Chondrocyte (in vitro differentiated cells): Measurements from ENCODE around the gene GABRB1. TPM values are rescaled to one million over a fixed set of nuclear protein-coding genes. Genes with fewer than 3 reads are reported as not detected.

ENCODE experiments used
- DNase-seq: peaks from one replicate; pipeline ENCODE4 v3.0.0; 2021; ENCODE audit warnings: mixed read lengths, low spot score
- H3K27ac Mint-ChIP-seq: one replicate; pipeline ENCODE4 v1.8.0; 2021; ENCODE audit warnings: mild to moderate bottlenecking, moderate library complexity, mixed read lengths; ENCODE audit not compliant: unreplicated experiment
- H3K27me3 Mint-ChIP-seq: 2 replicates; pipeline ENCODE4 v1.8.0; 2021; ENCODE audit warnings: low read depth, mixed read lengths
- H3K36me3 Mint-ChIP-seq: 2 replicates; pipeline ENCODE4 v1.8.0; 2021; ENCODE audit warnings: low read depth, mixed read lengths
- H3K4me1 Mint-ChIP-seq: 2 replicates; pipeline ENCODE4 v1.8.0; 2021; ENCODE audit warnings: low read depth, mild to moderate bottlenecking, mixed read lengths
- H3K4me3 Mint-ChIP-seq: one replicate; pipeline ENCODE4 v1.8.0; 2021; ENCODE audit warnings: mild to moderate bottlenecking, moderate library complexity, mixed read lengths; ENCODE audit not compliant: unreplicated experiment
- H3K9me3 Mint-ChIP-seq: 2 replicates; pipeline ENCODE4 v1.8.0; 2021; ENCODE audit warnings: low read depth, mixed read lengths
- total RNA-seq: library from RNA; stranded (reverse); gene quantifications from 3 replicates; pipeline ENCODE4 v1.2.1, GENCODE V29; 2021
- TF ChIP-seq, protein P1 (sequence below): fragments of 200-600 bp; sonication (generic); IDR thresholded peaks from 2 replicates; pipeline ENCODE4 v1.5.0; 2021; ENCODE audit warnings: antibody characterized with exemption, mild to moderate bottlenecking, moderate library complexity

The GABRB1 gene
- total RNA-seq, 1 donor from 2014 or later: not detected

DNA sequence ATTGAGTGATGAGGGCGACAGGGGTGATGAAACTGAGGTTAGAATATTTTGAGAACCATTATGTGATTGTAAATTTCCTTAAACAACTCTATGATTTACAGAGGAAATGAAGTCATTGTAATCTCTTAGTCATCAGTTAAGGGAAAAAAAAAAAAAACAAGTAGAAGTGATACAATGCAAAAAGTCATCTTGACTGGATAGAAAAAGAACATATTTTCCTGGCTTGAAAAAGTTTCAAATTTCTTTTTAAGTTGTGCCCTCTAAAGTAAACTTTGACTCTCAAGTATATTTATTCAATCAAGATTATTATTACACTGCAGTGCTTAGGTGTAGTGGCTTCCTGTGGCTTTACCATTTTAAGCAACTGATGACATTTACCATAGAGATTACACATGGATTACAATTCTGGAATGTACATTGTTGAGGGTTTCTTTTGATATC is 40.6 kb downstream of the GABRB1 start:
- Mint-ChIP-seq H3K4me3 (no peak overlapping the region), H3K4me1 (peaks cover 29% of the 10 kb centered on the region), H3K27ac (peak overlapping the region; percentile 68), H3K9me3 (no peaks in the 10 kb centered on the region), H3K27me3 (no peaks in the 10 kb centered on the region), H3K36me3 (no peaks in the 10 kb centered on the region)
- no peak for DNase-seq
- TF ChIP-seq, protein P1, sequence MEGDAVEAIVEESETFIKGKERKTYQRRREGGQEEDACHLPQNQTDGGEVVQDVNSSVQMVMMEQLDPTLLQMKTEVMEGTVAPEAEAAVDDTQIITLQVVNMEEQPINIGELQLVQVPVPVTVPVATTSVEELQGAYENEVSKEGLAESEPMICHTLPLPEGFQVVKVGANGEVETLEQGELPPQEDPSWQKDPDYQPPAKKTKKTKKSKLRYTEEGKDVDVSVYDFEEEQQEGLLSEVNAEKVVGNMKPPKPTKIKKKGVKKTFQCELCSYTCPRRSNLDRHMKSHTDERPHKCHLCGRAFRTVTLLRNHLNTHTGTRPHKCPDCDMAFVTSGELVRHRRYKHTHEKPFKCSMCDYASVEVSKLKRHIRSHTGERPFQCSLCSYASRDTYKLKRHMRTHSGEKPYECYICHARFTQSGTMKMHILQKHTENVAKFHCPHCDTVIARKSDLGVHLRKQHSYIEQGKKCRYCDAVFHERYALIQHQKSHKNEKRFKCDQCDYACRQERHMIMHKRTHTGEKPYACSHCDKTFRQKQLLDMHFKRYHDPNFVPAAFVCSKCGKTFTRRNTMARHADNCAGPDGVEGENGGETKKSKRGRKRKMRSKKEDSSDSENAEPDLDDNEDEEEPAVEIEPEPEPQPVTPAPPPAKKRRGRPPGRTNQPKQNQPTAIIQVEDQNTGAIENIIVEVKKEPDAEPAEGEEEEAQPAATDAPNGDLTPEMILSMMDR: no peak

DNA sequence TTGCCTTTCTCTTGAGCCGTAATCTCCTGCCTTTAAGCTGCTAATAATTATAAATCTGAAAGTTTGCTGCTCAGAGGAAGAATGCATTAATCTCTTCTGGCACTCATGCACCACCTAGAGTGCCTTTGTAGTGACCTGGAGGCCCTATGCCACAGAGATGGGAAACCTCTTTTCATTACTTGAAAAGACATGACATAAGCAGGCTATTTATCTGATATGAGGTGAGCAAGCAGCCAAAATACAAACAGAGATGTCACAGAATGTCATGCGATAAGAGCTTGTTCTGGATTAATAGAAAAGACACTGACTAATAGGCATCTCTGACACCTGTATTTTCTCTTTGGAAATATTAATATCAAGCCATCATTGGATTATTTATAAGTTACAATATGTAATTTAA is 42.3 kb downstream of the GABRB1 start:
- Mint-ChIP-seq H3K27me3 (no peaks in the 10 kb centered on the region), H3K4me1 (peaks cover 32% of the 10 kb centered on the region), H3K4me3 (no peak overlapping the region), H3K36me3 (no peaks in the 10 kb centered on the region), H3K27ac (no peak overlapping the region), H3K9me3 (no peaks in the 10 kb centered on the region)
- DNase-seq: no peak
- TF ChIP-seq, protein P1: no peak

DNA sequence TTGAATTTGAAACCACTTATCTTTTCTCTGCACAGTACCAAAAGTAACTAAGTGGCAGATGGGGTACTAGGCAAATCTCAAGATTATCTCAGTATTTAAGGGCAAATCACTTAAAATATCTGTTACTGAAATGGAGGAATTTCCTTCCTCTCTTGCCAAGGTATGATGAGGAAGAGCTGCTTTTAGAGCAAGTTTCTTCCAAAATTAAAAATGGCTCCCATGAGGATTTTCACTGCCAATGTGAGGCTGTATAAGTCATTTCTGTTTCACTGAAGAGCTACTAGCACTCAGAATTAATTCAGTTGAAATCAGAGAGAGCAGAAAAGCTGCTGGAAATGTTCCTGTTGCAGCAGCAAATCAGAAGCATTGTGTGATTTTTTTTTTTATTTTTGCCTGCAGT is 43.4 kb downstream of the GABRB1 start:
- Mint-ChIP-seq H3K27me3 (no peaks in the 10 kb centered on the region), H3K4me3 (no peak overlapping the region), H3K4me1 (peaks cover 32% of the 10 kb centered on the region), H3K27ac (no peak overlapping the region), H3K36me3 (no peaks in the 10 kb centered on the region), H3K9me3 (no peaks in the 10 kb centered on the region)
- no peak for DNase-seq
- TF ChIP-seq, protein P1: no peak

DNA sequence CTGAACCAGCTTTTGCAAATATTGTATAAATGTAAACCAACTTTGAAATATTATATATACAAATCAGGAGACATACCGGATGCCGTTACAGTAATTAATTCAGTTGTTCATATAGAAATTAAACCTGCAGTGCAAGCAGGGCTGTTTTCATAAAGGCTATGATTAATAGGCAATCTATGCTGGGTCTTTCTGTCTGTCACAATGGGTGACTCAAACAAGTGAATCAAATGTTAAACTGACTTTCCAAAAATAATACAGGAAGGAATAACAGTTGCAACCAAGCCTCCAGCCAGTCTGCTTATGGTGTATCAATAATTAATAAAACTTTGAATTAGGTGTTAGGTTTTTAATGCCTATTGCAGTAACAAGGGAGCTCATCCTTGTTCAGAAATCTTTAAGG is 43.9 kb downstream of the GABRB1 start:
- no peak overlapping the region for H3K4me3 Mint-ChIP-seq
- no peaks in the 10 kb centered on the region for H3K27me3 Mint-ChIP-seq
- no peak overlapping the region for H3K27ac Mint-ChIP-seq
- TF ChIP-seq, protein P1: no peak
- no peaks in the 10 kb centered on the region for H3K9me3 Mint-ChIP-seq
- no peak for DNase-seq
- peaks cover 32% of the 10 kb centered on the region for H3K4me1 Mint-ChIP-seq
- no peaks in the 10 kb centered on the region for H3K36me3 Mint-ChIP-seq

DNA sequence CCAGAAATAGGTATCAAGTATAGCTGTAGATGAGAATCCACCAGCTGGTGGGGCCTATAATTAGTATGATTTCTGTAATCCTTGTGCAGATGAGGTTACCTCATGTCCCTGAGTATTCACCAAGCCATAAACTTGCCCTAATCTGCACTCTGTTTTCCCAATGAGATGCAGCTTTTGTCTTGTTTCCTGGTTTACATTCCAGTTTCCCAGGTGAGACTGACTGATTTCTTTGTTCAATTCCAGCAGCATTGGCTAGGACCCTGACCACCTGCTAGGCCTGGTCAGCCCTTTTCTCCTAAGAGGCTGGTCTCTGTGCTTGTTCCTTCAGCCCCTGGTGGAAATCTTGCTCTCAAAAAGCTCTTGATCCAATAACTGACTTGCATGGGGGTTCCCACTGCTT is 44.6 kb downstream of the GABRB1 start:
- DNase-seq: no peak
- Mint-ChIP-seq H3K27me3 (no peaks in the 10 kb centered on the region), H3K4me1 (peaks cover 32% of the 10 kb centered on the region), H3K36me3 (no peaks in the 10 kb centered on the region), H3K4me3 (no peak overlapping the region), H3K9me3 (no peaks in the 10 kb centered on the region), H3K27ac (no peak overlapping the region)
- TF ChIP-seq, protein P1: no peak
